ENCODE results near the gene NOC2L. TPM values are rescaled to one million over a fixed set of nuclear protein-coding genes. Genes with fewer than 3 reads are reported as not detected.

NOC2L gene
- 51.4 and 58.3 TPM in 2 replicates for total RNA-seq

GRCh38 chr1:958823-959730, at the start of gene NOC2L:
Gene NOC2L, minus strand, starts transcription at chr1:959256. Its CDS starts 16 bp downstream, at chr1:959240.
- peak; percentile 90 to 92 for DNase-seq (ENCODE audit: low read depth in 2 of 2)

GRCh38 chr1:1006305-1007159, 47.5 kb upstream of the NOC2L start:
- DNase-seq (ENCODE audit: low read depth in 2 of 2) = peak in 1 of 2 donors; percentile 58

- DNase-seq (ENCODE audit: low read depth in 2 of 2) = no peak
These were observed 46.8 kb upstream of the NOC2L start for GRCh38 chr1:1005774-1006304.

- peak; percentile 63 to 68 for DNase-seq (ENCODE audit: low read depth in 2 of 2)
These were observed 46.0 kb upstream of the NOC2L start for GRCh38 chr1:1004780-1005697.

GRCh38 chr1:1004420-1004779, 45.3 kb upstream of the NOC2L start:
- no peak for DNase-seq (ENCODE audit: low read depth in 2 of 2)

- DNase-seq (ENCODE audit: low read depth in 2 of 2) = no peak
These were observed 44.8 kb upstream of the NOC2L start for GRCh38 chr1:1003618-1004419.

GRCh38 chr1:1001057-1001783, 42.2 kb upstream of the NOC2L start:
- no peak for DNase-seq (ENCODE audit: low read depth in 2 of 2)

GRCh38 chr1:1000357-1001056, 41.5 kb upstream of the NOC2L start:
- DNase-seq (ENCODE audit: low read depth in 2 of 2) = peak; percentile 89 to 96

GRCh38 chr1:999725-1000356, 40.8 kb upstream of the NOC2L start, which contains the start of gene HES4:
Gene HES4, minus strand, starts transcription at chr1:1000097. Its CDS starts 124 bp downstream, at chr1:999973.
- peak; percentile 94 to 98 for DNase-seq (ENCODE audit: low read depth in 2 of 2)

- DNase-seq (ENCODE audit: low read depth in 2 of 2) = peak; percentile 42 to 65
These were observed 40.1 kb upstream of the NOC2L start for GRCh38 chr1:998995-999724.

- DNase-seq (ENCODE audit: low read depth in 2 of 2) = no peak
These were observed 39.6 kb upstream of the NOC2L start for GRCh38 chr1:998745-998994.

GRCh38 chr1:997993-998744, 39.1 kb upstream of the NOC2L start:
- DNase-seq (ENCODE audit: low read depth in 2 of 2) = peak in 1 of 2 donors; percentile 50

- no peak for DNase-seq (ENCODE audit: low read depth in 2 of 2)
These were observed 38.6 kb upstream of the NOC2L start for GRCh38 chr1:997713-997992.

- DNase-seq (ENCODE audit: low read depth in 2 of 2) = peak in 1 of 2 donors; percentile 28
These were observed 38.0 kb upstream of the NOC2L start for GRCh38 chr1:996851-997712.

GRCh38 chr1:995665-996633, 36.9 kb upstream of the NOC2L start:
- peak in 1 of 2 donors; percentile 35 for DNase-seq (ENCODE audit: low read depth in 2 of 2)

All from lung microvascular endothelial cell (primary cell).